Muscle of arm (tissue), 12 donors: ENCODE data around the gene CAVIN2. TPM values are rescaled to one million over a fixed set of nuclear protein-coding genes. Genes with fewer than 3 reads are reported as not detected.
A peak's percentile ranks its signal among the peaks of the same experiment; 100 is the strongest.

Source experiments
- DNase-seq: peaks from one replicate; pipeline ENCODE4 v3.0.0-alpha.2; 2013
- polyA plus RNA-seq, 12 donors: library from polyadenylated mRNA; unstranded; fragments of 120-200 nt; gene quantifications; one replicate each; pipeline ENCODE4 v1.2.1, GENCODE V29; 2013; ENCODE audit not compliant: insufficient read length in 12 of 12

Gene CAVIN2
- polyA plus RNA-seq, 12 donors: 36.8 to 50.6 (median 42.1) TPM; not detected in 1

DNA sequence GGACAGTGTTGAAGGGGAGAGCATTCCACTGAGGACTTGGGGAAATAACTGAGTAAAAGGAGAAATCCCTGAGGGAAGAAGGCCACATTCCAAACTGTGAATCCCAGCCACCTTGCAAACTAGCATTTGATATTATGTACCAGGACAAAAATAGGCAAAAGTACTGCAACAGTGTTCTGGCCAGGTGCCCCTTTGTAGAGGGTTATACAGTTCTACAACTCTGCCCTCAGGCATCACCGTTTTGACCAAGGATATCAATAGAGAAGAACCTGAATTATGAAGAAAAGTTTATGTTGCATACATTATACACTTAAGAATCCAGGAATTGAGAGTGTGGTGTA is 20.6 kb upstream of the CAVIN2 start:
- no peak for DNase-seq

DNA sequence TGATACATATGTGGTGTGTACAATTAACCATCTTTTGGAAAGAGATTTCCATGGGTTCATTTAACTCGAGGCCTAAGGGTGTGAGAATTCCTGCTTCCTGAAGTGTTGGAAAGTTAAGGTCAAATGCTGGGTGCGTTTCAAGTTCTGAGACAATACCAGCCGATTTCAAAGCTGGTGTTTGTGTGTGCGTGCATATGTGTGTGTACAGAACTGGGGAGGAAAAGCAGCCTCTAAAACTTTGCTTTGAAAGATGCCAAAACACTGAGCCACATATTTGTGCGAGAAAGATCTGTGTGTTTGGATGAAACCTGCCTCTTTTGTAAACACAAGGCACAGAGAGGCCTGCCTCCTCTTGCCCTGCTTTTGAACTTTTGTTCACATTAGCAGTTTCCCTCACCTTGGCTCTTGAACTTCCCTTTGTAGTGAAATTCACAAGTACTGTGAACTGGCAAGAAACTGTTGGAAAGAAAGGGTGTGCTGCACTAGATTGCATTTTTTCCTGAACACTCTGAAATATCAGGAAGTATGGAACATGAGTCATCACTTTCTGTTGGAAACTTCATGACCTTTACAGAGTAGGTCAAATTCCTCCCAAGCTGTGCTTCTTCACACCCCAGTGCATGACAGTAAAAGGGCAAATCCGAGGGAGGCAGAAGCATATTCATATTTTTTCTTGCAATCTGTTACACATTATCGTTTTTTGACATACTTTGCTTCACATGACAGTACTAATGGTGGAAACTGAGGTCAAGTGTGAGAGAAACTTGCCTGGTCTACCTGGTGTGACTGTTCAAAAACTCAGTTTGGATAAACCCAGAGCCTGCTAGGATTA is 20.0 kb upstream of the CAVIN2 start:
- DNase-seq: peak; percentile 75

DNA sequence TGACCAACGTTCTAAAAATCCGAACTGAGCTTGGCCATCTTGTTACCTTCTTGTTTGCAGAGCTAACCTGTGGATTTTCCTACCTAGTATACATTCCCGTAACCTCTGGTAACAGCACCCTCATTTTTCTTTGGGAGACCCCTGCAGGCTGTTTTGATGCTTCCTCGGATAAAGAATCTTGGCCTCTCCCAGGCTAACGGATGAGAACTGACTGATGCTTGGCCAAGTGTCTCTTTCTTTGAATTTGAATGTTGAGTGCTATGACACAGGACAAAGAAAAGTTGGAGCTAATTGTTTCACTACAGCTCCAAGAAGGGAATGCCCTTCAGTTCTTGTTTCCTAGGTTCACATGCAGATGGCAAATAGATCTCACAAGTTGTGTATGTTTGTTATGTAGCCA is 19.3 kb upstream of the CAVIN2 start:
- no peak for DNase-seq

DNA sequence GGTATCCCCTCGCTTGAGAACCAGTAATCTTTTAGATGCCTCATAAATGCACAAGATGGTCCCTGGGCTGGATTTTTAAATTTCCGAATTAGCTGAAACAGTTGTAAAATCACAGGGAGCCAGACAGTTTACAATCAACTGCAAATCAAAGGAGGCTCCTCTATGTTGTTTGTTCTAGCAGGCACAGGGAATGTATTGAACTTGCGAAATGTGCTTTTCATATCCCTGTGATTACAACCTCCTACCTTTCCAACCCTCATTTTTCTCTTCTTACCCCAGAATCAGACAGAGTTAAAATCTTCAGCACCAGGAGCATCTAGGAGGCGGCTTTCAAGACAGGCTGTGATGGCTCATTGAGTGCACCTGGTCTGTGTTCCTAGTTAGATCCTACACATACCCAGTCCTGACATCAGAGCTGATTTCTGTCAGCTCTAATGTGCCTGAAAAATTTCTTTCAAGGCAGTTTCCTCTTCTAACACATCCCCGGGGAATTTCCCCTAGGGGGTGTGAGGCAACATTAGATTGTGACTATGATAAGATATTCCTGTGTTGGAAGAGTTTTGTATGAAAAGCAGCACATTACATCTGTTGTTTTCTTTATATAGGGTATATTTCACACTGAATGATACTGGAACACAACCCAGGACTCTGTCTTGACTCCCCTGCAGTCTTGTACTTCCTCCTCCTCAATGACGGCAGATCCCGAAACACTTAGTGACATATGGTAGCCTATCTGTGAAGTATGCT is 17.9 kb upstream of the CAVIN2 start:
- no peak for DNase-seq

DNA sequence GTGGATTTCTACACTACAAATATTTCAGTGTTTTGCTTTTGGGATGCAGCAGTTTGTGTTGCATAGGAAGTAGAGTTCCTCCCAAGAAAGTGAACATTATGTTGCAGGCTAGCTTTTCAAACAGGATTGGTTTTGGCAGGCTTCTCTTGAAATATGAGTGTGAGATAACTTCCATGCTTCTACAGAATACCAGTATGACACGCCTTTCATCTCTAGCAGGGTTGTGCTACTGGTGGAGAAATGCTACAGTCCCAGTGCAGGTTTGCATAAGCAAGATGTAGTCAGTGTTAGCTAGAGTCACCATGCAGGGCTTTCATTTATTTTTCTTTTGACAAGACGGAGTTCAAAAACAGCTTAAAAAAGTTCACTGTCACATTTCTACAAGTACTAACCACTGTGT is 17.1 kb upstream of the CAVIN2 start:
- DNase-seq: no peak

DNA sequence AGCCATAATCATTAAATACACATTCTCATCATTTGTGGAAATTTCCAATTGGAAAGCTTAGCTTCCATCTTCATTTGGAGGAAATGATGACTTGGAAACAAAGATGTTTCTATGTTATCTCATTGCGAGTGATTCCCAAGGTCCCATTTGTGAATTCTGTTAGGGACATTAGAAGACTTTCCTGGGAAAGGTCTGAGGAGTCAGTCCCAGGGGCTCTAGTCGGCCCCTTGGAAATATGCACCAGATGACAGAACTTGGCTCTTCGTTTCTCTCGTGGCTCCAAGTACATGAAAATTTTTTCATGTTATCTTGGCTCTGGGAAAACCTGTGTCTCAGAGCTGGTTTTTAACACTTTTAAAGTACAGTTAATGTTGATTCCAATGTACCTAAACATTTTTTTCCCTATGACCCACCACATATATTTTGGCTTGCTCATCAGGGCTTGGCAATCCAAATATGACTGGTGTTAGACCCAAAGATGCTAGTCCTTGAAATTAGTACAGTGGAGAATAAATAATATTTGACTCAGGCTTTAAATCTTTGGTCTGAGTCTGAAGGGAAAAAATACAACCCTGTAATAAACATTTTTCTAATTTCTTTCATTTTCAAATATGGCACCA is 15.4 kb upstream of the CAVIN2 start:
- no peak for DNase-seq

DNA sequence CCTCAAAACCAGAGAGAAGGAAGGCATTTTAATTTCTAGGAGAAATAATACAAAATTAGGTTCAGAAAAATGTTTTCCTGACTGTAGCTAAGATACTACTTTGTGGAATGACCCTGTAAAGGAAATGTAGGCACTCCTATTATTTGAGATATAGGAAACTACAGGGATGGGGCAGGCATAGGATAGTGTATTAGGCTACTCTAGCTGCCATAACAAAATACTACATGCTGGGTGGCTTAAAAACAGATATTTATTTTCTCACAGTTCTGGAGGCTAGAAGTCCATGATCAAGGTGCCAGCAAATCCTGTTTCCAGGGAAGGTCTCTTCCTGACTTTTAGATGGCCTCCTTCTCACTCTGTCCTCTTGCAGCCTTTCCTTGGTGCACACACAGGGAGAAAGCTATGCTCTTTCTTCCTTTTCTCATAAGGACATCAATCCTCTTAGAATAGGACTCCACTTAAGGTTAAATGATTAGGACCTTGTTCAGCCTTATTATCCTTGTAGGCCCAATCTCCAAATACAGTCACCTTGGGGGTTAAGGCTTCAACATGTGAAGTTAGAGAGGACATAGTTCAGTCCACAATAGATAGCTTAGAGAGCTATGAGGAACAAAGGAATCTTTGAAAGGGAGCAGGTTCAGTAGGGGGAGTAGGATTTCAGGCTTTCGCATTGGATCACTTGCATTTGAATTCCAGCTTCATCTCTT is 14.0 kb upstream of the CAVIN2 start:
- no peak for DNase-seq

DNA sequence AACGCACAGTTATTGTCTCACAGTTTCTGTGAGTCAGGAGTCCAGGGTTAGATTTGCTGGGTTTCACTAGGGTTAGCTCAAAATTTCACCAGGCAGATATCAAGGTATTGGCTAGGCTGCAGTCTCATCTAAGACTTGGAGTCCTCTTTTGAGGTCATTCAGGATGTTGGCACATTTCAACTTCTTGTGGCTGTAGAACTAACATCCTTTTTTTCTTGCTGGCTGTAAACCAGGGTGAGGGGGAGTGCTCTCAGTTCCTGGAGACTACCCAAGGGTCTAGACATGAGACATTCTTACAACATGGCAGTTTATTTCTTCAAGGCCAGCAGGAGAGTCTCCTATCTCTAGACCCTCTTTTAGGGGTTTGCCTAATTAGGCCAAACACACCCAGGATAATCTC is 12.8 kb upstream of the CAVIN2 start:
- no peak for DNase-seq

DNA sequence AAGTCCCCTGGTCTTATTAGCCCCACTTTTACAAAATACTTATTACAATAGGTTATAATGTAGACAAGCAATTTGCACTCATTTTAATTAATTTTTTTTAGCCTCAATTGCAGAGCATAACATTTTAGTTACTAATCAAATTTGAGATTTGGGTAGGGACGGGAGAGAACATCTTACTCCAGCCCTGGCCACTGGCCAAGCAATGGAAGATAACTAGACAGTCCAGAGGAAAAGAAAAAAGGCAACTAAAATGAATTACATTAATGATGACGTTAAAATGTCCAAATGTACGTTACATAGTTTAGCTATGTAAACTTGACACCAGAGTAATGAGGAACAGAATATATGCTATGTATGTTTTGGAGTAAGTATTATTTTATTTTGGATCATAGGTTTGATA is 11.0 kb upstream of the CAVIN2 start:
- no peak for DNase-seq

DNA sequence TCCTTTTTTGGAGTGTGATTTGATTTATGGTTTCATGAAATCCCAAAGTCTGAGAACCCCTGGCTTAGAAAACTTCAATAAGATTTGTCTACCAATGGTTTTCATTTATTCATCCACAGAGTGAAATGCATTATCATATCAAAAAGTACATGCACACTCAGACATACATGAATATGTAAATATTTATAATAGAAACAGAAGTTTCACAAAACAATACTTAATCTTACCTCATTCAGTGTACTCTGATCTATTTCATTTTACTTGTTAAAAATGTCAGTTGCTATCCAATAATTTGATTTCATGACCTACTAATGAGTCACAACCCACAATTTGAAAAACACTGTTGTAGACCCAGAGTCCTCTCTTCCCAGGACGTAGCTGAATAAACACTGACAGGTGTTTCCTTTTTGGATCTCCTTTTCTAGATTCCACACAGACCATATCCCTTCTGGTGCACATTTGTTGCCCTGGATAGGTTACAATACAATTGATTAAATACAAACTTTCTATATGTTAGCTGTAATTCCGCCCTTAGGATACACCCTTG is 10.4 kb upstream of the CAVIN2 start:
- DNase-seq: no peak

DNA sequence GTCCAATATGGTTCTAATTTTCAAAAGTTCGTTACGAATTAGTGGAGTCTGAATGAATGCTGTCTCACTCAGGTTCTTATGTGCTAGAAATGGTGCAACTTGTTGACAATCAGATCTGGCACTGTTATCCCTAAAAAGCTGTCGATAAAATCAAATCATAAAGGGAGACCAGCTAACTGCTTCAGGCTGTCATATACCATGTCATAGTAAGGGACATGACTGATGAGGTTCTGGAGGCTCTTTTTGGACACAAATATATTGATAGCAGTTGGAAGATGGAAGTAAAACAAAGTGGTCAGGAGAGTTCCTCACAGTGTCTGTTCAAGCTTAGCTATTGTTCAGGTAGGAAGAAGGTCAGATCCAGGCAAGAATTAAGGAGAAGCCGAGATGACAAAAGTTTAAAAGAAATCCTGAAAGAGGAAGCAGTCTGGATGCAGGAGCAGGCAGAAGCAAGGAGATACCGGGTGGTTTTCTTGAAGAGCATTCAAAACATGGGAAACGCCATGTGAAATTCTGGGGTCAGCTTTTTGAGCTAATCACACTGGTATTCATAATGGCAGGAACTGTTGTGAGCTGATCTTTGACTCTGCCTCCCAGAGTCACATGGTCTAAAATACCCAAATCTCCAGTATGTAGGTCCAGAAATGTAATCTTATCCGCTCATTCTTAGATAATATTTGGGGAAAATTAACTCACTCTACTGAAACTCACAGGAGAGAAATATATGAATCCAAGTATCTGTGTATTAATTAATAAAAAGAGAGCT is 9.4 kb upstream of the CAVIN2 start:
- DNase-seq: no peak

DNA sequence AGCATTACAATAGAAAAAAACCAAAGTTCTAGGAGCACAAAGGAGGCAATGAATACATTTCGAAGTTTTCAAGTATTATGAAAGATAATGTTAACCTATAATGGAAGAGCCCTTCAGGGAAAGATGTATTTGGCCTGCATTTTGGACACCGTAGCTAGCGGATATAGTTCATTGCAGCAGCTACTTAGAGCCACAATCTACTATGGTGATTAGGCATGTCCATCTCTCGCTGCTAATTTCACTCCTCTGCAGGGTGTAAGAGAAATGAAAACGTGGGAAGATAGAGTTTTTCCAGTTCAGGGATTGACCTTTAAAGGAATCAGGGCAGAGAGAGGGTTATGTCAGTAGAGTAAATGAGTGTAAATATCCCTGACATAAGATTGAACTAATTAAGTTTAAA is 8.5 kb upstream of the CAVIN2 start:
- DNase-seq: no peak

DNA sequence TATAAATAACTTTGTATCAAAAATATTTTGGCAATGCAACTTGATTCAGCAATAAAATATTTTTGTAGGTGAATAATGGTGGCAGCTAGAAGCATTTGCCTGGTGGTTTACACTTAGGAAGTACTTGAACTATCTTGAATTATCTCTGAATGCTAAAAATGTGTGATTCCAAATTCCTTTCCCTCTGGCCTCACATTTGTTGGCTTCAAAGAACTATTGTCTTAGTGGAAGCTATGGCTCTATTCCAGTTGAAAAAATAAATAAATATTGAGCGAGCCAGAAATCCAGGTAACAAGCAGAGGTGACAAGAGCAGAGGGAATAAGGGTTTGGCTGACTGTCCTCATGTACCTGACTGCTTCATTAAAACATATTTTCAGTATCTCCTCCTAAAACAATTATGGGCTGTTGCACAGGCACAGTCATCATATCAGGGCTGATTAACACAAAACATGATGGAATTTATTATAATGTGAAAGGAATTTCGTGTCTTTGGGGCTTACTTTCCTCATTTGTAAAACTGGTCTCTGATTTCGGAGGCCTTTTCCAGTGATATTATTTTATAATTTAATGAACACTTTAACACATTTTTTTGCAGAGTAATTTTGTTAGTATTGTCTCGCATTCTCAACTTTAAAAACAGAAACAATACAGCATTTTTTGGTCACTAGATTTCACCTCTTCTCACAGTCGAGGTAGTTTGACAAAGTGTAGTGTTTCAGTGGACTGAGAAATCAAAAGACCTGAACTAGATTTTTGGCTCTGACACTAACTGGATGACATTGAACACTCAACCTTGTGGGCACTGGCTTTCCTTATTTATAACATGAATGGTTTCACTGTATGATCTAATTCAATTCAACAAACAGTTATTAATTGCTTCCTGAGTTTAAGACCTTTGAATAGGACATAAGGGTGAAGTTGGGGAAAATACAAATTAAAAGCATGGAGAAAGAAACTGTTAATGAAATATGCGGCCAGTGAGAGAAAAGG is 7.8 kb upstream of the CAVIN2 start:
- DNase-seq: no peak

DNA sequence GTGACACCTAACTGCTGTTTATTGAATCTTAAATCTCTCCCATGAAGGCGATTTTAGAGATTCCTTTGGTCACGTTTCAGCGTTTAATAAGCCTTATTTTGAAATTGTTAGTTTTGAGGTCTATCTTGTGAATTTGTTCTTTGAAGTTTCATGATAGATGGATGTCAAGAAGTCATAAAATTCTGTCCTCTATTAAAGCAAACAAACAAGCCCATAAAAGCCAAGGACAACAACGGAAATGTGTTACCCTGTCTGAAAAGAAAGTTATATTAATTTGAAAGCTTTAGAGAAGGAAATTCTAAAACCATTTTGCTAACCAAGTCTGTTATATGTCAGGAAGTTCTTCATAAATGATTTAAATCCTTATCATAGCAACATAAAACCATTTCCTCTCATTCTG is 7.0 kb upstream of the CAVIN2 start:
- DNase-seq: no peak

DNA sequence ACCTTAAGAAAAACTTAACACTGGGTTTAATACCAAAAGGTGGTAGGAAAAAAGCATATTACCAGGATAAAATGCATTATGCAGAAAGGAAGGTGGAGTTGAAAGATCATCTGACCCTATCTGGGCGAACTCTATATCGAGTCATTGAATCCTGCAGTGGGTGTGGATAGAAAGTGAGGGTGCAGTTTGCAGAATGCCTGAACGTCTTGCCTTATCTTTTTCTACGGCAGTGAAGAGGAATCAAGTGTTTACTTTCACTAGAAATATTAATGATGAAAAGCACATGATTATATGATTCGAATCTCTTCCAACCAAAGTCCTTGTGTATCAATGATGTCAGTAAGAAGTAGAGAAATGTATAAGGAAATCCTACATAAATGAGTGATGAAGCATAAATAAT is 4.3 kb upstream of the CAVIN2 start:
- DNase-seq: no peak

DNA sequence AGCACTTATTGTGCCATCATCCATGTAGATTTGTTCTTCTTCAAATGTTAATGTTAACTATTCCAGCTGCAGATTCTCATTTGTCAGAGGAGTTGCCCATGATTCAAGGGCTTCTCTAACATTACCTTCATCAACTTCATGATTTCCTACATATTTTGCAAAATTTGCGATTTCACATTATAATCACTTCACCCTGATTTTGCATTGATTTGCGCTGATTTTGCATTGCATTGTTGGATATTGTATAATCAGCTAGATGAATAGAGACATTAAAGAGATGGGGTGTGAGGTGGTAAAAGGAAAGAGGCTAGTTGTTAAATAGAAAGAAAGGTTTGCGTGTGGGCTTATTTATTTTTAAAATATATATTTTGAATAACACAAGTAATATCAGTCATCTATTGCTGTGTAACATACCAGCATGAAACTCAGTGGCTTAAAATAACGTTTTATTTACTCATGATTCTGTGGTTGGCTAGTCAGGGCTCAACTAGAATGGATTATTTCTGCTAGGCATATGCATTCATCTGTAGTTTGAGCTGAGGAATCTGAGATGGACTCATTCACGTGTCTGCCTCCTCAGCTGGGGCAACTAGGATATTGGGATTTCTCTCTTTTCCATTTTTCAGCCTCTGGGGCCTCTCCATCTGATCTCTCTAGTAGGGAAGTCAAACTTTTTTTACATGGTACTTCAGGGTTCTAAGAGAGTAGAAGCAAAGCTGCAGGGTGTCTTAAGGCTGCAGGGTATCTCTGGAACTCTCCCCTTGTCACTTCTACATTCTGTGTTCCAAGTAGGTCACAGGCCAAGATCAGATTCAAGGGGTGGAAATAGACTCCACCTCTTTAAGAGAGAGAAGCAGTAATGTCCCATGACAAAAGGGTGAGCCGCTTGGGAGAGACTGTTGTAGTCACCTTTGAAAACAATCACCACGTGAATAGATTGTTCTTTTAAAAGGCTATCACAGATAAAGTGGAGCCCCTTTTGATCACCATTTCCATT is 2.2 kb upstream of the CAVIN2 start:
- DNase-seq: no peak

DNA sequence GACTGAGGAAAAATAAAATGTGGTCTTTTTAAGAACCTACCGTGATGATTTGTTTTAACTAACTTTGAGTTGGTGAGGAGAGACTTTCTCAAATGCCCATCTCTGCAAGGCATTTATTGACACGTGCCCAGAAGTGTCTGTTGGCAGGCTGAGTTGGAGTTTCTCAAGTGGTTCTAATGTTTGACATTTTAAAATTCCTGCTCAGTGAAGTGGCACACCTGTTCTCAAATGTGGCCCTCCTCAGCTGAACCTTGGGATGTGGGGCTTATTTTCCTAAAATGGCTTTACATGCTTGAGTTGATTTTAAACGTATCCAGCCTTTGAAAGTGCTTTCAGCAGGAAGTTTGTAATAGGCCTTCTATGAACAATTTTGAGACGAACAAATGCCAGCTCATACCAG is 876 bp upstream of the CAVIN2 start:
- no peak for DNase-seq

DNA sequence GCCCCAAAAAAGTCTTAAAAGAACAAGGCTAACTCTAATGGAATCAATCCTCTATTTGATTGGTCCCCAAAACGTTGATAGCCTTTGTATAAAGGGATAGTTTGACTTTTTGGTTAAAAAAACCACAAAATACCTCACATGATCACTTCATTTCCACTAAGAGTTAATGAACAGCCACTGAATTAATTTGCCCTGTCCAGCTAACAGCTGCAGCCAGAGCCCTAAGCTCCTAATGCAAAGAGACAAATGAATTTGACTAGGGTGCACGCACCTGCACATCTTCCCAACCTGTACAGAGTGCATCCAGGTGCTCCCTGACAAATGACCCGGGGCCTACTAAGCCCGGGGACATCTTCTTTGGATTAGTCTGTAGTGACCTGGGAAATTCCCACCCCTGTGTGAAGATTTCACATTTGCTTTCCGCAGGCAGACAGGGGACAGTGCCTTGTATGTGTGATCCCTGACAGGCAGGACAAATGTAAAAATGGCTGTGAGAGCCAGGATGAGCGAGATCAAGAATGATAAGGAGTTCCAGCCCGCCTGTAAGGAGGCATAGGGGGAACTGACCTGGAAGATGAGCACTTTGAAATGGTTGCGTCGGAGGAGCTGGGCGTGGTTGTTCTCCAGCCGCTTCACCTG is 893 bp downstream of the CAVIN2 start:
- DNase-seq: no peak
